Glomerular visceral epithelial cell (primary cell): ENCODE data around the gene CEBPB.
A peak's percentile ranks its signal among the peaks of the same experiment; 100 is the strongest.

ENCODE experiments used
- DNase-seq: peaks from one replicate; pipeline ENCODE4 v3.0.0-alpha.2; 2016; ENCODE audit errors: extremely low spot score

The CEBPB gene

GRCh38 chr20:50213531-50214106, 23.0 kb downstream of the CEBPB start:
- DNase-seq: no peak

- no peak for DNase-seq
Measured at GRCh38 chr20:50214226-50215024, 23.8 kb downstream of the CEBPB start.

GRCh38 chr20:50215101-50215690, 24.6 kb downstream of the CEBPB start:
- DNase-seq: no peak

GRCh38 chr20:50215926-50216325, 25.3 kb downstream of the CEBPB start:
- DNase-seq: no peak

GRCh38 chr20:50216543-50217206, 26.0 kb downstream of the CEBPB start:
- DNase-seq: no peak

GRCh38 chr20:50217207-50217949, 26.7 kb downstream of the CEBPB start:
- DNase-seq: no peak

GRCh38 chr20:50218987-50219435, 28.4 kb downstream of the CEBPB start:
- peak; percentile 49 for DNase-seq

GRCh38 chr20:50219600-50219999, 29.0 kb downstream of the CEBPB start:
- no peak for DNase-seq

GRCh38 chr20:50220093-50220893, 29.7 kb downstream of the CEBPB start:
- DNase-seq: no peak

- no peak for DNase-seq
Measured at GRCh38 chr20:50220894-50221365, 30.3 kb downstream of the CEBPB start.

GRCh38 chr20:50221501-50222308, 31.1 kb downstream of the CEBPB start:
- DNase-seq: peak; percentile 87

GRCh38 chr20:50222309-50223038, 31.8 kb downstream of the CEBPB start:
- no peak for DNase-seq

GRCh38 chr20:50223039-50224005, 32.7 kb downstream of the CEBPB start:
- no peak for DNase-seq

- no peak for DNase-seq
Measured at GRCh38 chr20:50224052-50224451, 33.4 kb downstream of the CEBPB start.

- DNase-seq: peak; percentile 67
Measured at GRCh38 chr20:50224531-50225255, 34.1 kb downstream of the CEBPB start.

- peak; percentile 74 for DNase-seq
Measured at GRCh38 chr20:50226093-50226974, 35.7 kb downstream of the CEBPB start.
